ENCODE measurements around the gene AGAP6. TPM values are rescaled to one million over a fixed set of nuclear protein-coding genes. Genes with fewer than 3 reads are reported as not detected.
"Not testable (repeated sequence)": the region's sequence is repeated elsewhere in the genome, so short reads cannot be mapped to it uniquely, and the experiment has no call there.

The AGAP6 gene
- polyA plus RNA-seq (ENCODE audit: insufficient read length in 4 of 4): 10 to 100 TPM; 13.7 to 39.0 (median 14.9) TPM

- DNase-seq (ENCODE audit: low read depth in 4 of 4, low spot score in 3 of 4): not testable (repeated sequence)
Observed at GRCh38 chr10:49988376-49988775, at the start of gene AGAP6. TSS of gene AGAP6 (plus strand) at chr10:49988406. CDS start at chr10:49988716, 310 bp downstream.

GRCh38 chr10:49941447-49942338, 46.5 kb upstream of the AGAP6 start, which contains the start of the genes PARG and TIMM23B:
TSS of gene PARG (minus strand) at chr10:49942027. CDS start at chr10:49941725, 302 bp downstream.
TSS of gene TIMM23B (plus strand) at chr10:49942053. CDS start at chr10:49942195, 142 bp downstream.
- peak in 3 of 4 donors; percentile 53 to 64 (median 62) for DNase-seq (ENCODE audit: low read depth in 4 of 4, low spot score in 3 of 4)

GRCh38 chr10:49942339-49942705, 45.9 kb upstream of the AGAP6 start:
- not testable (repeated sequence) for DNase-seq (ENCODE audit: low read depth in 4 of 4, low spot score in 3 of 4)

GRCh38 chr10:49943607-49944006, 44.6 kb upstream of the AGAP6 start:
- not testable (repeated sequence) for DNase-seq (ENCODE audit: low read depth in 4 of 4, low spot score in 3 of 4)

- not testable (repeated sequence) for DNase-seq (ENCODE audit: low read depth in 4 of 4, low spot score in 3 of 4)
Observed at GRCh38 chr10:49948142-49948541, 40.1 kb upstream of the AGAP6 start.

GRCh38 chr10:49948737-49949136, 39.5 kb upstream of the AGAP6 start:
- not testable (repeated sequence) for DNase-seq (ENCODE audit: low read depth in 4 of 4, low spot score in 3 of 4)

GRCh38 chr10:49952006-49952405, 36.2 kb upstream of the AGAP6 start:
- not testable (repeated sequence) for DNase-seq (ENCODE audit: low read depth in 4 of 4, low spot score in 3 of 4)

GRCh38 chr10:49953122-49953521, 35.1 kb upstream of the AGAP6 start:
- DNase-seq (ENCODE audit: low read depth in 4 of 4, low spot score in 3 of 4): not testable (repeated sequence)

- DNase-seq (ENCODE audit: low read depth in 4 of 4, low spot score in 3 of 4): not testable (repeated sequence)
Observed at GRCh38 chr10:49970331-49970857, 17.8 kb upstream of the AGAP6 start.

GRCh38 chr10:49971466-49971865, 16.7 kb upstream of the AGAP6 start:
- not testable (repeated sequence) for DNase-seq (ENCODE audit: low read depth in 4 of 4, low spot score in 3 of 4)

- not testable (repeated sequence) for DNase-seq (ENCODE audit: low read depth in 4 of 4, low spot score in 3 of 4)
Observed at GRCh38 chr10:49972094-49972493, 16.1 kb upstream of the AGAP6 start.

GRCh38 chr10:49977756-49978155, 10.4 kb upstream of the AGAP6 start:
- DNase-seq (ENCODE audit: low read depth in 4 of 4, low spot score in 3 of 4): not testable (repeated sequence)

GRCh38 chr10:49987207-49987606, 999 bp upstream of the AGAP6 start:
- DNase-seq (ENCODE audit: low read depth in 4 of 4, low spot score in 3 of 4): not testable (repeated sequence)

- DNase-seq (ENCODE audit: low read depth in 4 of 4, low spot score in 3 of 4): not testable (repeated sequence)
Observed at GRCh38 chr10:49995321-49995720, 7.1 kb downstream of the AGAP6 start.

- not testable (repeated sequence) for DNase-seq (ENCODE audit: low read depth in 4 of 4, low spot score in 3 of 4)
Observed at GRCh38 chr10:50014024-50014423, 25.8 kb downstream of the AGAP6 start.

- DNase-seq (ENCODE audit: low read depth in 4 of 4, low spot score in 3 of 4): not testable (repeated sequence)
Observed at GRCh38 chr10:50015596-50016220, 27.5 kb downstream of the AGAP6 start.

GRCh38 chr10:50016926-50017325, 28.7 kb downstream of the AGAP6 start:
- DNase-seq (ENCODE audit: low read depth in 4 of 4, low spot score in 3 of 4): not testable (repeated sequence)

- DNase-seq (ENCODE audit: low read depth in 4 of 4, low spot score in 3 of 4): not testable (repeated sequence)
Observed at GRCh38 chr10:50017646-50018045, 29.4 kb downstream of the AGAP6 start.

- not testable (repeated sequence) for DNase-seq (ENCODE audit: low read depth in 4 of 4, low spot score in 3 of 4)
Observed at GRCh38 chr10:50019279-50019678, 31.1 kb downstream of the AGAP6 start.

- not testable (repeated sequence) for DNase-seq (ENCODE audit: low read depth in 4 of 4, low spot score in 3 of 4)
Observed at GRCh38 chr10:50020451-50021024, 32.3 kb downstream of the AGAP6 start.

- no peak for DNase-seq (ENCODE audit: low read depth in 4 of 4, low spot score in 3 of 4)
Observed at GRCh38 chr10:50021646-50022045, 33.4 kb downstream of the AGAP6 start.
